ENCODE results near the gene SSTR3.

Gene SSTR3

GRCh38 chr22:37184380-37184755 is 27.9 kb downstream of the SSTR3 start:
- TF ChIP-seq CTCF (IDR thresholded peaks at IDR 0.05; ENCODE audit: unreplicated experiment in 3 of 3) = no peak
- Mint-ChIP-seq H3K36me3 (ENCODE audit: low read depth) (peaks cover 8% of the 10 kb centered on the region), H3K27me3 (ENCODE audit: low read depth) (peaks cover 4% of the 10 kb centered on the region), H3K4me3 (no peak overlapping the region), H3K9me3 (no peaks in the 10 kb centered on the region), H3K27ac (no peak overlapping the region), H3K4me1 (peaks cover 61% of the 10 kb centered on the region)

DNA sequence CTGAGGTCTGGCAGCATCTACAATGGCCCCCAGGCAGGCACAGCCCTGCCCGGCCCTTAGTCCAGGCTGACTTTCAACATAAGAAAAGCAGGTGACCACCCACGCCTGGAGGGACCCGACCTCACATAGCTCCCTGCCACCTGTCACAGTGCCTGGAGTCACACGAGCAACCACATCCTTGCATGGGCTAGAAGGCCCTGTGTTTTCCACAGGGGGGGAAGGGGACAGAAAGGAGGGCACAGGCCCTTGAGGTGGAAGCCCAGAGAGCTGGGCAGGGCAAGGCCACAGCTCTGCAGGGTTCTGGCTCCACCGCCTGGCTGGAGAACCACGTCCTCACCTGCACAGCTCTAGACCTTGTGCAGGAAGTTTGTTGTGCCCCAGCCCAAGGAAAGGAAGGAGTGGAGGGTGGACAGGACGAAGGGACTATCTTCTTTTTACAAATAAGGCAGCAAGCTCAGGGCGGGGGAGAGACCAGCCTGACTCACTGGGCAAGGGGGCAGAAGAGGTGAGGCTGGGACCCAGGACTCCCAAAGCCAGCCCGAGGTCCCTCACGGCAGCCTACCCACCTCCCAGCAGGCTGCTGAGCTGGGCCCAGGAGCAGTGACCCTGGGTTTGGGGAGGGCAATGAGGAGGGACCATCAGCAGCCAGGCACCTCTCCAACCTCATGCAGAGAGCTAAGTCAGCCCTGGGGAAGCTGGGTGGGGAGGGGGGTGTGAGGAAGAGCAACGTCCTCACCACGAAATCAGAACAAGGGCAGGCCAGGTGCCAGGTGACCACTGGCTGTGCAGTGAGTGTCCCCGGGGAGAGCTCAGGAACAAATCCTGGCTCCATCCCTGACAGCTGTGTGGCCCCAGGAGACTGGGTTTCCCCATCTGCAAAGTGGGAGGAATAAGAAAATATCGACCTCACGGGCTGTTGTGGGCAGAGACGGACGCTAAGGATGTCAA is 28.6 kb downstream of the SSTR3 start:
- Mint-ChIP-seq H3K9me3 (no peaks in the 10 kb centered on the region), H3K36me3 (ENCODE audit: low read depth) (peaks cover 6% of the 10 kb centered on the region), H3K27ac (peak overlapping the region in 2 of 3 experiments; percentile 39 to 55), H3K4me1 (peaks cover 61% of the 10 kb centered on the region), H3K4me3 (peak overlapping the region in 1 of 3 experiments; percentile 21), H3K27me3 (ENCODE audit: low read depth) (peaks cover 4% of the 10 kb centered on the region)
- TF ChIP-seq CTCF (IDR thresholded peaks at IDR 0.05; ENCODE audit: unreplicated experiment in 3 of 3) = no peak

GRCh38 chr22:37182949-37183245 is 29.4 kb downstream of the SSTR3 start:
- Mint-ChIP-seq H3K4me1 (peaks cover 61% of the 10 kb centered on the region), H3K27me3 (ENCODE audit: low read depth) (peaks cover 4% of the 10 kb centered on the region), H3K36me3 (ENCODE audit: low read depth) (peaks cover 6% of the 10 kb centered on the region), H3K4me3 (no peak overlapping the region), H3K9me3 (no peaks in the 10 kb centered on the region), H3K27ac (no peak overlapping the region)
- TF ChIP-seq CTCF (IDR thresholded peaks at IDR 0.05; ENCODE audit: unreplicated experiment in 3 of 3) = no peak

- peaks cover 61% of the 10 kb centered on the region for H3K4me1 Mint-ChIP-seq
- H3K9me3 Mint-ChIP-seq = no peaks in the 10 kb centered on the region
- peaks cover 4% of the 10 kb centered on the region for H3K27me3 Mint-ChIP-seq (ENCODE audit: low read depth)
- no peak overlapping the region for H3K4me3 Mint-ChIP-seq
- peak overlapping the region in 1 of 3 experiments; percentile 31 for H3K27ac Mint-ChIP-seq
- no peak for TF ChIP-seq CTCF (IDR thresholded peaks at IDR 0.05; ENCODE audit: unreplicated experiment in 3 of 3)
- peaks cover 6% of the 10 kb centered on the region for H3K36me3 Mint-ChIP-seq (ENCODE audit: low read depth)
Observed at GRCh38 chr22:37182101-37182948, 30.0 kb downstream of the SSTR3 start.

DNA sequence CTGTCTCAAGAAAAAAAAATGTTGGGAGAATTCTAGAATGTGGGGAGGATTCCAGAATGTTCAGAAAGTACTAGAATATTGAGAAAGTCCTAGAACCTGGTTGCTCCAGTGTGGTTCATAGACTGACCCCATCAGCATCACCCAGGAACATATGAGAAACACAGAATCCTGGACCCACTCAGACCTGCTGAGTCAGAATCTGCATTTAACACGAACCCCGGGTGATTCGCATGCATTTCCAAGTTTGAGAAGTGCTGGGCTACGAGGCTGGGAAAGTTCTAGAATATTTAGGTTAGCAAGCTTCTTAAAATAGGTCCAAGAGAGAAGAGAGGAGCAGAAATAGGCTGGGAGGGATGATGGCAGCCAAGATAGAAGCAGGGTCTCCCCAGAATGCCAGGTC is 30.6 kb downstream of the SSTR3 start:
- Mint-ChIP-seq H3K27me3 (ENCODE audit: low read depth) (peaks cover 4% of the 10 kb centered on the region), H3K4me3 (no peak overlapping the region), H3K9me3 (no peaks in the 10 kb centered on the region), H3K27ac (peak overlapping the region in 2 of 3 experiments; percentile 31 to 51), H3K36me3 (ENCODE audit: low read depth) (peaks cover 6% of the 10 kb centered on the region), H3K4me1 (peaks cover 67% of the 10 kb centered on the region)
- no peak for TF ChIP-seq CTCF (IDR thresholded peaks at IDR 0.05; ENCODE audit: unreplicated experiment in 3 of 3)

All from nephron (organoid).